Activated T-helper 17 cell treated with anti-CD3 and anti-CD28 coated beads, Interleukin-2, amount 50 U/mL, for 72 hours (primary cell): ENCODE results near the gene SLC46A3. TPM values are rescaled to one million over a fixed set of nuclear protein-coding genes. Genes with fewer than 3 reads are reported as not detected.

Experiments used
- ATAC-seq: fragments of 150-1000 bp; cut with Tn5 transposase; replicated peaks from 2 replicates; pipeline ENCODE4 v1.10.0; 2021; ENCODE audit warnings: mild to moderate bottlenecking, moderate library complexity
- H3K27ac Mint-ChIP-seq: one replicate; pipeline ENCODE4 v1.8.0; 2022; ENCODE audit warnings: mixed read lengths
- H3K27me3 Mint-ChIP-seq: one replicate; pipeline ENCODE4 v1.8.0; 2022; ENCODE audit warnings: mixed read lengths
- H3K36me3 Mint-ChIP-seq: one replicate; pipeline ENCODE4 v1.8.0; 2022; ENCODE audit warnings: low read depth, mild to moderate bottlenecking, mixed read lengths
- H3K4me1 Mint-ChIP-seq: one replicate; pipeline ENCODE4 v1.8.0; 2022; ENCODE audit warnings: mixed read lengths
- H3K4me3 Mint-ChIP-seq: one replicate; pipeline ENCODE4 v1.8.0; 2022; ENCODE audit warnings: mild to moderate bottlenecking, mixed read lengths
- H3K9me3 Mint-ChIP-seq: one replicate; pipeline ENCODE4 v1.8.0; 2022; ENCODE audit warnings: mixed read lengths
- total RNA-seq, 2 donors: library from RNA; stranded (reverse); gene quantifications; one replicate each; pipeline ENCODE4 v1.2.3, GENCODE V29; 2022

SLC46A3 gene
- total RNA-seq, 2 donors from 2014 or later: 2.4 to 3.2 TPM

GRCh38 chr13:28680541-28680940 is 38.2 kb downstream of the SLC46A3 start:
- no peak for ATAC-seq
- no peaks in the 10 kb centered on the region for H3K4me1 Mint-ChIP-seq
- H3K27me3 Mint-ChIP-seq: no peaks in the 10 kb centered on the region
- H3K36me3 Mint-ChIP-seq: peaks cover 45% of the 10 kb centered on the region
- H3K4me3 Mint-ChIP-seq: no peak overlapping the region
- no peaks in the 10 kb centered on the region for H3K9me3 Mint-ChIP-seq
- no peak overlapping the region for H3K27ac Mint-ChIP-seq

- H3K9me3 Mint-ChIP-seq: no peaks in the 10 kb centered on the region
- H3K36me3 Mint-ChIP-seq: peaks cover 54% of the 10 kb centered on the region
Observed at GRCh38 chr13:28679628-28680027, 39.1 kb downstream of the SLC46A3 start.

GRCh38 chr13:28678809-28679208 is 40.0 kb downstream of the SLC46A3 start:
- Mint-ChIP-seq H3K4me3 (no peak overlapping the region), H3K27me3 (no peaks in the 10 kb centered on the region), H3K27ac (no peak overlapping the region), H3K36me3 (peaks cover 62% of the 10 kb centered on the region), H3K4me1 (peaks cover 4% of the 10 kb centered on the region), H3K9me3 (no peaks in the 10 kb centered on the region)
- ATAC-seq: no peak

More at GRCh38 chr13:28679628-28680027, 39.1 kb downstream of the SLC46A3 start:
- no peaks in the 10 kb centered on the region for H3K27me3 Mint-ChIP-seq
- no peaks in the 10 kb centered on the region for H3K4me1 Mint-ChIP-seq
- H3K27ac Mint-ChIP-seq: no peak overlapping the region
- ATAC-seq: no peak
- H3K4me3 Mint-ChIP-seq: no peak overlapping the region

- Mint-ChIP-seq H3K4me3 (no peak overlapping the region), H3K27ac (no peak overlapping the region), H3K9me3 (no peaks in the 10 kb centered on the region), H3K36me3 (peaks cover 100% of the 10 kb centered on the region), H3K4me1 (peaks cover 18% of the 10 kb centered on the region), H3K27me3 (no peaks in the 10 kb centered on the region)
- ATAC-seq: no peak
Observed at GRCh38 chr13:28671126-28671792, 47.5 kb downstream of the SLC46A3 start.

GRCh38 chr13:28666897-28667488 is 51.8 kb downstream of the SLC46A3 start:
- H3K27ac Mint-ChIP-seq: no peak overlapping the region
- no peak overlapping the region for H3K4me3 Mint-ChIP-seq
- peaks cover 100% of the 10 kb centered on the region for H3K36me3 Mint-ChIP-seq
- H3K4me1 Mint-ChIP-seq: peaks cover 30% of the 10 kb centered on the region
- H3K9me3 Mint-ChIP-seq: no peaks in the 10 kb centered on the region
- no peaks in the 10 kb centered on the region for H3K27me3 Mint-ChIP-seq
- no peak for ATAC-seq

GRCh38 chr13:28659621-28659970 is 59.2 kb downstream of the SLC46A3 start:
- Mint-ChIP-seq H3K27ac (peak overlapping the region; percentile 98), H3K4me1 (peaks cover 48% of the 10 kb centered on the region), H3K4me3 (peak overlapping the region; percentile 83), H3K27me3 (no peaks in the 10 kb centered on the region), H3K9me3 (no peaks in the 10 kb centered on the region), H3K36me3 (peaks cover 73% of the 10 kb centered on the region)
- ATAC-seq: peak; percentile 77

GRCh38 chr13:28658796-28659620 is 59.8 kb downstream of the SLC46A3 start, which contains the start of gene POMP:
TSS of gene POMP (plus strand) at chr13:28659130. CDS start at chr13:28659185, 55 bp downstream.
- no peaks in the 10 kb centered on the region for H3K27me3 Mint-ChIP-seq
- peak within 1 kb of the TSS; percentile 98 for H3K27ac Mint-ChIP-seq
- peak; percentile 96 for ATAC-seq
- peaks cover 48% of the 10 kb centered on the region for H3K4me1 Mint-ChIP-seq
- no peaks in the 10 kb centered on the region for H3K9me3 Mint-ChIP-seq
- peak within 1 kb of the TSS; percentile 83 for H3K4me3 Mint-ChIP-seq
- H3K36me3 Mint-ChIP-seq: peaks cover 67% of the 10 kb centered on the region

GRCh38 chr13:28658539-28658795 is 60.3 kb downstream of the SLC46A3 start:
- Mint-ChIP-seq H3K27me3 (no peaks in the 10 kb centered on the region), H3K9me3 (no peaks in the 10 kb centered on the region), H3K4me1 (peaks cover 48% of the 10 kb centered on the region), H3K27ac (peak overlapping the region; percentile 98), H3K4me3 (peak overlapping the region; percentile 83), H3K36me3 (peaks cover 62% of the 10 kb centered on the region)
- ATAC-seq: no peak

- Mint-ChIP-seq H3K27ac (peak overlapping the region; percentile 98), H3K36me3 (peaks cover 61% of the 10 kb centered on the region), H3K4me1 (peaks cover 48% of the 10 kb centered on the region), H3K9me3 (no peaks in the 10 kb centered on the region), H3K4me3 (peak overlapping the region; percentile 83), H3K27me3 (no peaks in the 10 kb centered on the region)
- ATAC-seq: no peak
Observed at GRCh38 chr13:28657784-28658538, 60.8 kb downstream of the SLC46A3 start.

GRCh38 chr13:28655561-28655960 is 63.2 kb downstream of the SLC46A3 start:
- Mint-ChIP-seq H3K4me3 (no peak overlapping the region), H3K36me3 (peaks cover 45% of the 10 kb centered on the region), H3K27ac (peak overlapping the region; percentile 2), H3K4me1 (peaks cover 34% of the 10 kb centered on the region), H3K27me3 (no peaks in the 10 kb centered on the region), H3K9me3 (no peaks in the 10 kb centered on the region)
- ATAC-seq: no peak

- Mint-ChIP-seq H3K27me3 (no peaks in the 10 kb centered on the region), H3K4me1 (peaks cover 25% of the 10 kb centered on the region), H3K9me3 (no peaks in the 10 kb centered on the region)
Observed at GRCh38 chr13:28654276-28654675, 64.5 kb downstream of the SLC46A3 start.

GRCh38 chr13:28653111-28653510 is 65.7 kb downstream of the SLC46A3 start:
- no peak for ATAC-seq
- Mint-ChIP-seq H3K4me1 (peaks cover 24% of the 10 kb centered on the region), H3K27me3 (no peaks in the 10 kb centered on the region), H3K4me3 (no peak overlapping the region), H3K9me3 (no peaks in the 10 kb centered on the region), H3K27ac (no peak overlapping the region), H3K36me3 (peaks cover 22% of the 10 kb centered on the region)

More at GRCh38 chr13:28654276-28654675, 64.5 kb downstream of the SLC46A3 start:
- ATAC-seq: no peak
- no peak overlapping the region for H3K4me3 Mint-ChIP-seq
- H3K27ac Mint-ChIP-seq: no peak overlapping the region
- peaks cover 33% of the 10 kb centered on the region for H3K36me3 Mint-ChIP-seq

GRCh38 chr13:28651810-28652401 is 66.9 kb downstream of the SLC46A3 start:
- Mint-ChIP-seq H3K4me3 (no peak overlapping the region), H3K27ac (no peak overlapping the region), H3K9me3 (no peaks in the 10 kb centered on the region), H3K4me1 (peaks cover 16% of the 10 kb centered on the region), H3K27me3 (no peaks in the 10 kb centered on the region), H3K36me3 (peaks cover 13% of the 10 kb centered on the region)
- peak; percentile 45 for ATAC-seq

- H3K27ac Mint-ChIP-seq: no peak overlapping the region
- no peak overlapping the region for H3K4me3 Mint-ChIP-seq
- no peaks in the 10 kb centered on the region for H3K9me3 Mint-ChIP-seq
- H3K36me3 Mint-ChIP-seq: peaks cover 13% of the 10 kb centered on the region
- peak; percentile 47 for ATAC-seq
- H3K4me1 Mint-ChIP-seq: peaks cover 9% of the 10 kb centered on the region
- no peaks in the 10 kb centered on the region for H3K27me3 Mint-ChIP-seq
Observed at GRCh38 chr13:28650284-28650683, 68.5 kb downstream of the SLC46A3 start.
